Right lobe of liver (tissue), 6 donors: ENCODE data around the gene ERGIC3. TPM values are rescaled to one million over a fixed set of nuclear protein-coding genes. Genes with fewer than 3 reads are reported as not detected.

ENCODE experiments used
- ATAC-seq, 4 donors: fragments of 200-7000 bp; cut with Tn5 transposase; one replicate each; pipeline ENCODE4 v1.9.1; 2020; ENCODE audit warnings: mild to moderate bottlenecking in 4 of 4, moderate library complexity in 4 of 4
- DNase-seq, 3 donors: peaks; one replicate each; pipeline ENCODE4 v3.0.0-alpha.2; 2020
- H3K27ac ChIP-seq, 3 donors: fragments of 200-600 bp; one replicate each; pipeline ENCODE4 v1.8.0; 2022
- H3K27me3 ChIP-seq, 2 donors: fragments of 200-600 bp; one replicate each; pipeline ENCODE4 v1.8.0; 2022
- H3K36me3 ChIP-seq, 4 donors: fragments of 200-600 bp; sonication (generic) in 1 of 4; one replicate each; pipeline versions ENCODE4 v1.5.1 to v1.8.0; 2017 to 2022; ENCODE audit warnings: control low read depth in 1 of 4
- H3K4me1 ChIP-seq, 4 donors: fragments of 200-600 bp; sonication (generic) in 1 of 4; one replicate each; pipeline versions ENCODE4 v1.5.1 to v1.8.0; 2017 to 2022; ENCODE audit warnings: control low read depth in 1 of 4
- H3K4me3 ChIP-seq, 3 donors: fragments of 200-600 bp; one replicate each; pipeline ENCODE4 v1.8.0; 2022
- H3K9me3 ChIP-seq, 4 donors: fragments of 200-600 bp; sonication (generic) in 1 of 4; one replicate each; pipeline versions ENCODE4 v1.5.1 to v1.8.0; 2017 to 2022; ENCODE audit warnings: control low read depth in 1 of 4
- POLR2A ChIP-seq: fragments of 450-650 bp; IDR thresholded peaks from one replicate; pipeline ENCODE4 v1.6.1; 2017; ENCODE audit warnings: antibody characterized with exemption, mild to moderate bottlenecking
- WGBS: methylation state at CpG from one replicate; pipeline ENCODE4 v1.1.6; 2018; ENCODE audit warnings: low coverage, low lambda C conversion rate; ENCODE audit not compliant: insufficient coverage; ENCODE audit errors: missing lambda C conversion rate; 5-methylcytosine and 5-hydroxymethylcytosine counted together
- intact Hi-C, 2 donors: fragments of 100-400 bp; cut with DNase I; formaldehyde crosslinking; loops; one replicate each; pipeline versions ENCODE4 v1.11.2 to v1.14.1; 2022
- total RNA-seq, 6 experiments: library from RNA; depleted of rRNA in 2 of 6; stranded (reverse); fragments of >200 nt in 2 of 6; fragmentation: NEBNext Ultra II Directional in 3 of 6; extraction: Animal tissue kit (Norgen Biotek cat#: 25700) in 3 of 6; gene quantifications; one replicate each; pipeline versions ENCODE4 v1.1.0 to v1.2.4, GENCODE V29; 2016 to 2023
- TF ChIP-seq, protein P1 (sequence below), 4 donors: fragments of 200-600 bp in 3 of 4; fragments of 450-650 bp in 1 of 4; IDR thresholded peaks; one replicate each; pipeline versions ENCODE4 v1.5.1 to v1.8.0; 2016 to 2022; ENCODE audit warnings: antibody characterized with exemption in 4 of 4, mild to moderate bottlenecking in 2 of 4
- donor health status: DM: no; HTN: yes; CAD: no.
- donor health status: DM: no; HTN: no; CAD: no.
- donor health status: DM: no; HTN: no; CAD: no.
- donor health status: DM: no; HTN: yes; CAD: no.
- donor health status: DM: no; HTN: yes; CAD: no.

ERGIC3 gene
- total RNA-seq, 6 experiments from 2014 or later: 82.7 to 129 (median 112) TPM

DNA sequence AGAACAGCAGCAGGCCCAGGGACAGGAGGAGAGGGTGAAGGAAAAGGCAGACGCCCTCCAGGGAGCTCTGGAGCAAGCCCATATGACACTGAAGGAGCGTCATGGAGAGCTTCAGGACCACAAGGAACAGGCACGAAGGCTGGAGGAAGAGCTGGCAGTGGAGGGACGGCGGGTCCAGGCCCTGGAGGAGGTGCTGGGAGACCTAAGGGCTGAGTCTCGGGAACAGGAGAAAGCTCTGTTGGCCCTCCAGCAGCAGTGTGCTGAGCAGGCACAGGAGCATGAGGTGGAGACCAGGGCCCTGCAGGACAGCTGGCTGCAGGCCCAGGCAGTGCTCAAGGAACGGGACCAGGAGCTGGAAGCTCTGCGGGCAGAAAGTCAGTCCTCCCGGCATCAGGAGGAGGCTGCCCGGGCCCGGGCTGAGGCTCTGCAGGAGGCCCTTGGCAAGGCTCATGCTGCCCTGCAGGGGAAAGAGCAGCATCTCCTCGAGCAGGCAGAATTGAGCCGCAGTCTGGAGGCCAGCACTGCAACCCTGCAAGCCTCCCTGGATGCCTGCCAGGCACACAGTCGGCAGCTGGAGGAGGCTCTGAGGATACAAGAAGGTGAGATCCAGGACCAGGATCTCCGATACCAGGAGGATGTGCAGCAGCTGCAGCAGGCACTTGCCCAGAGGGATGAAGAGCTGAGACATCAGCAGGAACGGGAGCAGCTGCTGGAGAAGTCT lies 37.9 kb upstream of the ERGIC3 start:
- Histone ChIP-seq H3K36me3 (peaks cover 0 to 39% (median 11%) of the 10 kb centered on the region in 4 donors), H3K27me3 (no peaks in the 10 kb centered on the region), H3K27ac (no peak overlapping the region), H3K9me3 (no peaks in the 10 kb centered on the region), H3K4me3 (no peak overlapping the region), H3K4me1 (no peaks in the 10 kb centered on the region)
- intact Hi-C loops: no loop called here
- whole genome bisulfite sequencing: 93% methylated on average over 3 of the region's 16 CpGs
- DNase-seq (no peak), ATAC-seq (no peak)
- TF ChIP-seq, protein P1, sequence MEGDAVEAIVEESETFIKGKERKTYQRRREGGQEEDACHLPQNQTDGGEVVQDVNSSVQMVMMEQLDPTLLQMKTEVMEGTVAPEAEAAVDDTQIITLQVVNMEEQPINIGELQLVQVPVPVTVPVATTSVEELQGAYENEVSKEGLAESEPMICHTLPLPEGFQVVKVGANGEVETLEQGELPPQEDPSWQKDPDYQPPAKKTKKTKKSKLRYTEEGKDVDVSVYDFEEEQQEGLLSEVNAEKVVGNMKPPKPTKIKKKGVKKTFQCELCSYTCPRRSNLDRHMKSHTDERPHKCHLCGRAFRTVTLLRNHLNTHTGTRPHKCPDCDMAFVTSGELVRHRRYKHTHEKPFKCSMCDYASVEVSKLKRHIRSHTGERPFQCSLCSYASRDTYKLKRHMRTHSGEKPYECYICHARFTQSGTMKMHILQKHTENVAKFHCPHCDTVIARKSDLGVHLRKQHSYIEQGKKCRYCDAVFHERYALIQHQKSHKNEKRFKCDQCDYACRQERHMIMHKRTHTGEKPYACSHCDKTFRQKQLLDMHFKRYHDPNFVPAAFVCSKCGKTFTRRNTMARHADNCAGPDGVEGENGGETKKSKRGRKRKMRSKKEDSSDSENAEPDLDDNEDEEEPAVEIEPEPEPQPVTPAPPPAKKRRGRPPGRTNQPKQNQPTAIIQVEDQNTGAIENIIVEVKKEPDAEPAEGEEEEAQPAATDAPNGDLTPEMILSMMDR (IDR thresholded peaks at IDR 0.05): no peak
- TF ChIP-seq POLR2A: no peak

DNA sequence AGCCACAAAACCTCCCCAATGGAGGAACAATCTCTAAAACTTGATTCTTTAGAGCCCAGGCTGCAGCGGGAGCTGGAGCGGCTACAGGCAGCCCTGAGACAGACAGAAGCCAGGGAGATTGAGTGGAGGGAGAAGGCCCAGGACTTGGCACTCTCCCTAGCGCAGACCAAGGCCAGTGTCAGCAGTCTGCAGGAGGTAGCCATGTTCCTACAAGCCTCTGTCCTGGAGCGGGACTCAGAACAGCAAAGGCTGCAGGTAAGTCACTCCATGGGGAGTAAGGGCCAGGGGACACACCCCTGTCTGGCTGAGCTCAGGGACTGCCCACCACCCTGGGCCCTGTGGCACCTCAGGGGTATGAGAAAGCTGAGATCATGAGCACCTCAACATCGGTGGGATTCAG lies 37.1 kb upstream of the ERGIC3 start:
- no CpG with 5 or more reads among the region's 5 CpGs for WGBS

DNA sequence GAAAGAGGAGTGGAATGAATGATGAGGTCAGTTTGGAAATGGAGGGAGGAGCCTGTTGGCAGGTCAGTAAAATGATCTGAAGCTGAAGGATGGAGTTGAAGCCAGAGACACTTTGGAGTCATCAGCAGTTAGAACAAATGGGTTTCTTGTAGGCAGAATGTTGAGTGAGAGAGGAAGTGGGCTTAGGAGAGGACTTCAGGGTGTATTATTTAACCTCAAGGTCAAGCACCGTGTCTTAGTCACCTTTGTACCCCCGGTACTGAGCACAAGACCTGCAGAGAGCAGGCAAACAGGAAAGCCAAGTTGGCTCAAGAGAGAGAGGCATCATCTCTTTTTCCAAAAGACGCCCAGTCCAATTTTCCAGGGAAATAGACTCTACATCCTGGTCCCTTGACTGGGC lies 35.7 kb upstream of the ERGIC3 start:
- Histone ChIP-seq H3K27me3 (no peaks in the 10 kb centered on the region), H3K36me3 (peaks cover 0 to 30% (median 9%) of the 10 kb centered on the region in 4 donors), H3K4me3 (no peak overlapping the region), H3K4me1 (no peaks in the 10 kb centered on the region), H3K9me3 (no peaks in the 10 kb centered on the region), H3K27ac (no peak overlapping the region)
- no peak for ATAC-seq
- intact Hi-C loops: no loop called here
- WGBS: 83% methylated on average over 1 of the region's 3 CpGs
- no peak for TF ChIP-seq POLR2A
- TF ChIP-seq, protein P1 (IDR thresholded peaks at IDR 0.05): no peak
- DNase-seq: no peak

More for the DNA sequence above, 37.1 kb upstream of the ERGIC3 start:
- TF ChIP-seq POLR2A: no peak
- Histone ChIP-seq H3K9me3 (no peaks in the 10 kb centered on the region), H3K4me3 (no peak overlapping the region), H3K27ac (no peak overlapping the region), H3K27me3 (no peaks in the 10 kb centered on the region), H3K4me1 (no peaks in the 10 kb centered on the region), H3K36me3 (peaks cover 0 to 32% (median 9%) of the 10 kb centered on the region in 4 donors)
- intact Hi-C loops: no loop called here
- ATAC-seq (no peak), DNase-seq (no peak)

DNA sequence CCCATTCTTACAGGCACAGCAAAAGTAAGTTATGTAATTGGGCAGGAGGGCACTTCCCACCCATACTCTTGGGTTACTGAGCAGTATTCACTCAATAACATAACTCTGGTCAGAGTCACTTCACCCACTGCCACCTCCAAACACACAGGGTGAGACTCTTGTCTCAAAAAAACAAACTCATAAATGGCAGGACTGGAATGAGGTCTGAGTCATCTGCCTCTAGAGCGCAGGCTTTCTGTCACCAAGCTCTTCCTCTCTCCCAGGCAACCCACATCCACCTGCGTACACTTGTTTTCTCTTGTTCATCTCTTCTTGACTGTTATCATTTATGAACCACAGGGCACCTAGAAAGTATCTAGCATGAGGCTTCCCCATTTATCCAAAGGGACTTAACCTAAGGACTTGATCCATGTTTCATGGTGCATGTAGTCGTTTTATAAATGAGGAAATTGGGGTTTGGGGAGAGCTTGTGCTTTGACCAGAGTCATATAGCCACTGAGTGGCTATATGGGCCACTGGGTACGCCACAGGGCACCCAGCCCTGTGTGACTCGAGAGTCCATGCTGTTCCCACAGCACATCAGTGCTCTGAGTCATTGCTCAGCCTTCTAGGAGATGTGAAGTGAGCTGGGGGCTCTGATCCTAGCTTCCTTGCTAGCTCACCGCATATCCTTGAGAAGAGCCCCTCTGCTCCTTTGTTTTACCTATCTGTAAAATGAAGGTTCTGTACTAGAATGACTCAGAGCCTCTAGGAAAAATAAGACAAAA lies 34.8 kb upstream of the ERGIC3 start:
- H3K4me3 ChIP-seq: no peak overlapping the region
- DNase-seq (no peak), ATAC-seq (no peak)
- no peaks in the 10 kb centered on the region for H3K9me3 ChIP-seq
- TF ChIP-seq, protein P1 (IDR thresholded peaks at IDR 0.05): no peak
- no peak for TF ChIP-seq POLR2A
- peaks cover 0 to 33% (median 9%) of the 10 kb centered on the region in 4 donors for H3K36me3 ChIP-seq
- H3K4me1 ChIP-seq: no peaks in the 10 kb centered on the region
- 94% methylated on average over 5 of the region's 6 CpGs for WGBS
- intact Hi-C loops: no loop called here
- no peaks in the 10 kb centered on the region for H3K27me3 ChIP-seq
- H3K27ac ChIP-seq: no peak overlapping the region
